GM12875 (cell line): ENCODE measurements around the gene SSBP2.
A peak's percentile ranks its signal among the peaks of the same experiment; 100 is the strongest.

Experiments used
- H3K4me3 ChIP-seq: one replicate; pipeline ENCODE4 v1.5.1; 2011; ENCODE audit warnings: low read depth, low read length, control low read depth
- TF ChIP-seq, protein P1 (sequence below): IDR thresholded peaks from 2 replicates; pipeline ENCODE4 v1.5.1; 2011; ENCODE audit warnings: low read depth, mild to moderate bottlenecking, control low read depth, inconsistent platforms, low read length, moderate library complexity, borderline replicate concordance; ENCODE audit not compliant: insufficient read depth

The SSBP2 gene

DNA sequence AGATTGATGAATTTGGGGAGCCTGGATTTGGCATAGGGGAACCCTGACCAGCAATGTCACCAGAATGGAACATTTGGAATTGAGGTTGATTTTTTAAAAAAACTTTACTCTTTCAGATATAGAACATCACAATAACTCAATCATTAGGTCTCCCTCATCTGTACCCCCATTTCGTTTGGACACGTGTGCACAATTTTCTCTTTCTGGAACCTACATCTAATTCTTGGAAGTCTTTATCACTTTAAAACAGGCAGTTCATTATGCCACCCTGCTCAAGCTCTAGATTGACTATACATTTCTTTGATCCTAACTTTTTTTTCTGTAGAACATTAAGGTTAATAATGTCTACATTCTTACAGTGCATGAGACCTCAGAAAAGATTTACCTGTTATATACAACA is 3.7 kb upstream of the SSBP2 start:
- no peak overlapping the region for H3K4me3 ChIP-seq
- TF ChIP-seq, protein P1, sequence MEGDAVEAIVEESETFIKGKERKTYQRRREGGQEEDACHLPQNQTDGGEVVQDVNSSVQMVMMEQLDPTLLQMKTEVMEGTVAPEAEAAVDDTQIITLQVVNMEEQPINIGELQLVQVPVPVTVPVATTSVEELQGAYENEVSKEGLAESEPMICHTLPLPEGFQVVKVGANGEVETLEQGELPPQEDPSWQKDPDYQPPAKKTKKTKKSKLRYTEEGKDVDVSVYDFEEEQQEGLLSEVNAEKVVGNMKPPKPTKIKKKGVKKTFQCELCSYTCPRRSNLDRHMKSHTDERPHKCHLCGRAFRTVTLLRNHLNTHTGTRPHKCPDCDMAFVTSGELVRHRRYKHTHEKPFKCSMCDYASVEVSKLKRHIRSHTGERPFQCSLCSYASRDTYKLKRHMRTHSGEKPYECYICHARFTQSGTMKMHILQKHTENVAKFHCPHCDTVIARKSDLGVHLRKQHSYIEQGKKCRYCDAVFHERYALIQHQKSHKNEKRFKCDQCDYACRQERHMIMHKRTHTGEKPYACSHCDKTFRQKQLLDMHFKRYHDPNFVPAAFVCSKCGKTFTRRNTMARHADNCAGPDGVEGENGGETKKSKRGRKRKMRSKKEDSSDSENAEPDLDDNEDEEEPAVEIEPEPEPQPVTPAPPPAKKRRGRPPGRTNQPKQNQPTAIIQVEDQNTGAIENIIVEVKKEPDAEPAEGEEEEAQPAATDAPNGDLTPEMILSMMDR: no peak

DNA sequence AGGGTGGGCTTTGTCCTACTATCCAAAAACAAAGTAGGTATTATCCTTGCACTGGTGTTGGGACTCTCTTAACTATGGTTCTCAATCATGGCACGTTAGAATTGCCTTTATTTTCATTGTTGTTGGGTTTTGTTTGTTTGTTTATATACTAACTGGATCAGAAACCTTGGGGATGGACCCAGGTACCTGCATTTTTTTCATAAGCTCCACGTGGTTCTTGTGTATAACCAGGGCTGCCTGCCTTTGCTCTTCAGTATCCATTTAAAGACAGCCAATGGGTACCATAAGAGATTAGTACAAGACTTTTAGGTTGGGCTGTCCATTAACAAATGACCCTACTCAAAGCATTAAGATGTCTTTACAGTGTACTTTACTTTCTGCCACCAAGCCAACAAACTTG is 2.5 kb upstream of the SSBP2 start:
- TF ChIP-seq, protein P1: no peak
- H3K4me3 ChIP-seq: no peak overlapping the region

DNA sequence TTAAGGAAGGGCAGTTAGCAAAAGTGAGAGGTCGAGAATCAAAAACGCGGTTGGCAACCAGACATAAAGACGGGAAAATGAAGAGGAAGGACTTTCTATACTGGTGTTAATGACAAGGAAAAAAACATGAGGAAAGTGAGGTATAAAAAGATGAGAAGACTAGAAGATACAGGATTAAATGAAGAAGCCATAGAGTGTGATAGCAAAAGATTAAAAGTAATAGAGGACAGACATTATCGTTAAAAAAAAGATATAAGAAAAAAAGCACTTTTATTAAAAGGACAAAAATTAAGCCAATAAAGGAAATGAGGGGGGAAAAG is 1.7 kb upstream of the SSBP2 start:
- TF ChIP-seq, protein P1: no peak
- no peak overlapping the region for H3K4me3 ChIP-seq

DNA sequence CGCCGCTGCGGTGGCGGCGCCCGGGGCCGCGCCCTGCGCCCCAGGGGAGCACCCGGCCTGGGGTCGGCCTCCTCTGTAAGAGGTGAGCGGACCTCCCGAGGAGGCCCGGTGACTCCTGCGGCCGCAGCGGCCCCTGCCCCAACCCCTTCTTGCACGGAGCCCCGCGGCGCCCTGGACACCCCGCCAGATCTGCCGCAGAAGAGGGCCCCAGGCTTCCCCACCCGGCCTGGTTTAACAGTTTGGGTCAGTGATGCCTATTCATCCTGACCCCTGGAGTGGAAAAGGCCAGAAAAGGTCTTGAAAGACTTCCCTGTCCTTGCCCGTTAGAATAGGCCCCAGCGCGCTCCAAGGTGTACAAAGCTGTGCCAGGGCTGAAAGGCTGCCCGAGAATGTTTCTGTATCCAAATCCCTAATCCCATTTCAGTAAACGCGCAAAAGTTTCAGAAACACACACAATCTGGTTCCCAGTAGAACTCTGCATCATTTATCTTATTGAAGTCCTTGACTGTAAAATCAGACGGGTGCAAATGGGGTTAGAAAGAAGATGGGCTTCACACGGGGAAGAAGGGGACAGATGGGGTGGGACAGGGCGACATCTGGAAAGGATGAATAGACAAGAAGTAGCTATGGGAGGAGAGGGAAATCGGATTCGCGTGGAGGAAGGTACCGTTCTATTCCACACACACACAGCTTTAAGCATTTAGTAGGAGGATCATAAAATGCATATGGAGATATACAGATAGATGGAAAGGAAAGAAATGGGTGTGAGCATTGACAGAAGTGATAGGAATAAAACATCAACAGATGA is 1.1 kb upstream of the SSBP2 start:
- H3K4me3 ChIP-seq: peak overlapping the region; percentile 78
- TF ChIP-seq, protein P1: no peak

DNA sequence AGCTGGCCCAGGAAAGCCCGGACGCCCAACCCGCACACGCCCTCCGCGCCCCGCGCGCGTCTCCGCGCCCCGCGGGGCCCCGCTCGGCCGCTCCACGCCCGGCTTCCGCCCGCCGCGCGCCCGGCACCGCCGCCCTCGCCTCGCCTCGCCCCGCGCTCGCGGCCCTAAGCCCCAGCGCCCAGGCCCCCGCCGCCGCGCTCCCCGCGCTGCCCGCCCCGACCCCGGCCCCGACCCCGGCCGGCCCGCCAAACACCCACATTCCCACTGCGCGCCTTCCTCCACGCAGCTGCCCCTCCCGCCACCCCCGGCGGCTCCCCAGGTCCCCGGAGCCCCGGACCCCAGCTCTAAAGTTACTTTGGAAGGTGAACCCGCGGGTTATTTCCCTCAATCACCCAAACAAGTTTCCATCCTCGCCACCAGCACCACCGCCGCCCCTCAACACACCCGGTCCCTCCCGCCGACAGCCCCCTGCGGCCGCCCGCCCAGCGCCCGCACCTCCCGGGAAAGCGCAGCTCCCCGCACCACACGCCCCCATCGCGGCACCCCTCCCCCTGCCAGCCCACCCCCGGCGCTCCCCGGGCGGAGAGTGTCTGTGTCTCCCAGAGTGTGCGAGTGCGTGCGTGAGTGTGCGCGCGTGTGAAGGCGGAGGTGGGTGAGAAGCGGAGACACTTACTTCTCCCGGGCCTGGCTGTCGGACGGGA is 439 bp downstream of the SSBP2 start:
- TF ChIP-seq, protein P1: no peak
- peak overlapping the region; percentile 88 for H3K4me3 ChIP-seq

DNA sequence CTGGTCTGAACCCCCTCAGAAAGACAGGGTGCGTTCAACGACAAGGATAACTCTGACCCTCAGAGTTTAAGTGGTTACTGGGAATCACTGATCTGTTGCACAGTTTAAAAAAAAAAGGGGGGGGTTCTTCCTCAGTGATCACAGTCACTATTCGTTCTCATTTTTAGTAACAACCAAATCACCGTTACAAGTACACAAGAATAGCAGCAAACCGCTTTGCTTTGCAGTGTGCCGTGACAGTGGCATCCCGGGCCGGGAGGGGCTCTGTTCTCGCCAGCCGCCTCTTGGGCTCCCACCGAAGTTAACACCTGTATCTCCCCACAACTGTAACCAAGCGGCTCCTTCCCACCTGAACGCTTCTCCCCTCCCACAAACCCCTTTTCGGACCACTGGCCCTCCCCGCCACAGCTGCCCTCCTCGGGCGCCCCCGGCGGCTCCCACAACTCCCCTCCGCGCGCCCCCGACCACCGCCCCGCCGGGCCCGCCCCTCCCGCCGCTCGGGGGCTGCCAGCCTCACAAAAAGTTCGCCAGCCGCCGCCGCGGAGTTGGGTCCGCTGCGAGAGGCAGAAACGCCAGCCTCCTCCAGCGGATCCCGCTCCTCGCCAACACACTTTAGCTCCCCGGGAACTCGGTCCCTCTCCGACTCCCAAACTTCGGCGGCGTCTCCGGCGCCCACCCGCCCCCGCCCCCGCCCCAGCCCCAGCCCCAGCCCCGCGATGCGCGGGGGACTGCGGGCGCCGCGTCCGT is 1.2 kb downstream of the SSBP2 start:
- peak overlapping the region; percentile 88 for H3K4me3 ChIP-seq
- TF ChIP-seq, protein P1: 0 out of 2 replicates have a peak, but pooled peaks have one; percentile 10
